NOMO-1 treated with DMSO at 0.1 percent for 48 hours (cell line): Measurements from ENCODE around the gene GMDS.

Experiments used
- DNase-seq: peaks from one replicate; lab custom pipeline; 2025; ENCODE audit not compliant: unreplicated experiment; lab: John Stamatoyannopoulos, UW

Gene GMDS

GRCh38 chr6:1584996-1585668, 660.3 kb downstream of the GMDS start:
- no peak for DNase-seq

GRCh38 chr6:1584146-1584545, 661.3 kb downstream of the GMDS start:
- DNase-seq, result no peak

- DNase-seq, result no peak
These were observed 664.0 kb downstream of the GMDS start for GRCh38 chr6:1581120-1581991.

GRCh38 chr6:1580585-1580984, 664.8 kb downstream of the GMDS start:
- no peak for DNase-seq

GRCh38 chr6:1580109-1580508, 665.3 kb downstream of the GMDS start:
- no peak for DNase-seq

- no peak for DNase-seq
These were observed 666.3 kb downstream of the GMDS start for GRCh38 chr6:1579096-1579495.

- DNase-seq, result no peak
These were observed 667.3 kb downstream of the GMDS start for GRCh38 chr6:1577896-1578745.

- DNase-seq, result no peak
These were observed 668.2 kb downstream of the GMDS start for GRCh38 chr6:1577146-1577680.

- DNase-seq, result no peak
These were observed 668.7 kb downstream of the GMDS start for GRCh38 chr6:1576711-1577110.

- DNase-seq, result no peak
These were observed 669.2 kb downstream of the GMDS start for GRCh38 chr6:1576166-1576565.

GRCh38 chr6:1575210-1576041, 670.0 kb downstream of the GMDS start:
- no peak for DNase-seq

GRCh38 chr6:1574890-1575209, 670.6 kb downstream of the GMDS start:
- DNase-seq, result no peak

- no peak for DNase-seq
These were observed 671.2 kb downstream of the GMDS start for GRCh38 chr6:1574083-1574761.
